ENCODE measurements around the gene CCL20. TPM values are rescaled to one million over a fixed set of nuclear protein-coding genes. Genes with fewer than 3 reads are reported as not detected.

The CCL20 gene
- total and polyA plus RNA-seq, 2 of the 13 experiments (the other 11 are each of a cell fraction or from before 2014, with no cell fraction given): 223 to 903 TPM

GRCh38 chr2:227766373-227766883 lies 47.2 kb upstream of the CCL20 start (continued):
- TF ChIP-seq EEA1 (CRISPR knock-in tag; IDR thresholded peaks at IDR 0.05; ENCODE audit: borderline replicate concordance) (no peak), ZNF468 (CRISPR knock-in tag; IDR thresholded peaks at IDR 0.05) (no peak), ZFP90 (CRISPR knock-in tag; IDR thresholded peaks at IDR 0.05; ENCODE audit: borderline replicate concordance) (no peak), BCLAF1 (IDR thresholded peaks at IDR 0.05) (no peak), ZNF792 (CRISPR knock-in tag; IDR thresholded peaks at IDR 0.05) (peak; percentile 65; the same call in 1 of the 2 replicates), ZNF598 (CRISPR knock-in tag; IDR thresholded peaks at IDR 0.05; ENCODE audit: borderline replicate concordance) (peak; percentile 51; the same call in 1 of the 2 replicates), MED8 (CRISPR knock-in tag; IDR thresholded peaks at IDR 0.05; ENCODE audit: insufficient replicate concordance) (no peak), THAP11 (CRISPR knock-in tag; IDR thresholded peaks at IDR 0.05) (peak; percentile 53; the same call in 1 of the 2 replicates), ZNF260 (CRISPR knock-in tag; IDR thresholded peaks at IDR 0.05; ENCODE audit: borderline replicate concordance, low read depth) (no peak), ZC3H13 (CRISPR knock-in tag; IDR thresholded peaks at IDR 0.05) (no peak), HNRNPL (IDR thresholded peaks at IDR 0.05; ENCODE audit: low read depth, low read length) (0 out of 2 replicates have a peak, but pooled peaks have one; percentile 40), PITX1 (CRISPR knock-in tag; IDR thresholded peaks at IDR 0.05) (no peak; the same call in 1 of the 2 replicates), ZZZ3 (CRISPR knock-in tag; IDR thresholded peaks at IDR 0.05; ENCODE audit: borderline replicate concordance) (no peak), ZNF543 (CRISPR knock-in tag; IDR thresholded peaks at IDR 0.05) (no peak), TARDBP (CRISPR knock-in tag; IDR thresholded peaks at IDR 0.05) (peak; percentile 52), PBX3 (CRISPR knock-in tag; IDR thresholded peaks at IDR 0.05; ENCODE audit: borderline replicate concordance) (no peak), GMEB2 (CRISPR knock-in tag; IDR thresholded peaks at IDR 0.05; ENCODE audit: low read depth) (no peak), GTF2F1 (IDR thresholded peaks at IDR 0.05; ENCODE audit: low read length) (no peak), SKI (IDR thresholded peaks at IDR 0.05; ENCODE audit: partially characterized antibody) (no peak), ZNF773 (CRISPR knock-in tag; IDR thresholded peaks at IDR 0.05; ENCODE audit: borderline replicate concordance) (no peak), ZKSCAN5 (CRISPR knock-in tag; IDR thresholded peaks at IDR 0.05) (no peak), SALL2 (CRISPR knock-in tag; IDR thresholded peaks at IDR 0.05) (no peak), SRSF1 (optimal IDR thresholded peaks at IDR 0.05; ENCODE audit: low read depth, low read length) (no peak), ZNF431 (CRISPR knock-in tag; IDR thresholded peaks at IDR 0.05; ENCODE audit: borderline replicate concordance, low read depth) (no peak), AHR (CRISPR knock-in tag; IDR thresholded peaks at IDR 0.05) (peak; percentile 82), MAZ (IDR thresholded peaks at IDR 0.05; ENCODE audit: borderline replicate concordance, low read depth, low read length) (no peak), MAZ (CRISPR knock-in tag; IDR thresholded peaks at IDR 0.05; ENCODE audit: low read depth) (no peak), HOXA3 (CRISPR knock-in tag; IDR thresholded peaks at IDR 0.05) (peak; percentile 36; the same call in 1 of the 2 replicates)
